ENCODE data around the gene USP3. TPM values are rescaled to one million over a fixed set of nuclear protein-coding genes. Genes with fewer than 3 reads are reported as not detected.

Gene USP3
- total and polyA plus RNA-seq, 10 of the 15 experiments (the other 5 are each of a cell fraction or from before 2014, with no cell fraction given): 23.8 to 64.5 (median 50.3) TPM

DNA sequence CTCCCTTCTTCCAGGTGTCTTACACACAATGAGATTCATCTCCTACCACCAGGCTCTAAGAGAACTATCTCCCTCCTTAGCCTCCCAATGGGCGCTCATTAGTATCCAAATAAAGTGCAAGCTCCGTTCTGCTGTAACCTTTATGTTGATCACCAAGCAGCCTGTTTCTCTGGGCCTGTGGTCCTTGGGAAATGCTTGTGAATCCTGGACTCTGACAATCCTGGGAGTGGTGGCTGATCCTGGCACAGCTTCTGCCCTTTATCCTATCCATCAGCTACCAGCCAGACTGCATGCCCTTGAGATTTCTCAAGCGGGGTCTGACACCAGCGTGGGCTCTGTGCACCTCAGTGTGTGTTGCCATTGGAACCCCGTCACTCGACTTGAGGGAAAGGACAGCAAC, 26.1 kb upstream of the USP3 start:
- intact Hi-C loops (cut with micrococcal nuclease; ENCODE audit: unreplicated experiment) (loop anchor here (10.0 kb wide), 2 partner anchors 617 to 677 kb away; partner anchors contain the start of genes CIAO2A, SNX1 and SNX22), in situ Hi-C loops (cut with MboI) (loop anchor here (25.0 kb wide), 1 partner anchor 1409 kb away; no protein-coding TSS in a partner anchor)
- H2AFZ ChIP-seq (ENCODE audit: control insufficient read depth, low read depth, low read length): 0 out of 2 replicates have a peak overlapping the region, but pooled peaks have one; percentile 2
- H3K4me3 ChIP-seq: no peak overlapping the region
- no TSS peak for BruUV-seq (replicated peaks)
- FAIRE-seq (no peak), DNase-seq (ENCODE audit: low read depth, low spot score) (no peak), ATAC-seq (no peak)
- TF ChIP-seq WRNIP1 (IDR thresholded peaks at IDR 0.05; ENCODE audit: borderline replicate concordance, low read depth, low read length): no peak
- TF ChIP-seq, protein P1, sequence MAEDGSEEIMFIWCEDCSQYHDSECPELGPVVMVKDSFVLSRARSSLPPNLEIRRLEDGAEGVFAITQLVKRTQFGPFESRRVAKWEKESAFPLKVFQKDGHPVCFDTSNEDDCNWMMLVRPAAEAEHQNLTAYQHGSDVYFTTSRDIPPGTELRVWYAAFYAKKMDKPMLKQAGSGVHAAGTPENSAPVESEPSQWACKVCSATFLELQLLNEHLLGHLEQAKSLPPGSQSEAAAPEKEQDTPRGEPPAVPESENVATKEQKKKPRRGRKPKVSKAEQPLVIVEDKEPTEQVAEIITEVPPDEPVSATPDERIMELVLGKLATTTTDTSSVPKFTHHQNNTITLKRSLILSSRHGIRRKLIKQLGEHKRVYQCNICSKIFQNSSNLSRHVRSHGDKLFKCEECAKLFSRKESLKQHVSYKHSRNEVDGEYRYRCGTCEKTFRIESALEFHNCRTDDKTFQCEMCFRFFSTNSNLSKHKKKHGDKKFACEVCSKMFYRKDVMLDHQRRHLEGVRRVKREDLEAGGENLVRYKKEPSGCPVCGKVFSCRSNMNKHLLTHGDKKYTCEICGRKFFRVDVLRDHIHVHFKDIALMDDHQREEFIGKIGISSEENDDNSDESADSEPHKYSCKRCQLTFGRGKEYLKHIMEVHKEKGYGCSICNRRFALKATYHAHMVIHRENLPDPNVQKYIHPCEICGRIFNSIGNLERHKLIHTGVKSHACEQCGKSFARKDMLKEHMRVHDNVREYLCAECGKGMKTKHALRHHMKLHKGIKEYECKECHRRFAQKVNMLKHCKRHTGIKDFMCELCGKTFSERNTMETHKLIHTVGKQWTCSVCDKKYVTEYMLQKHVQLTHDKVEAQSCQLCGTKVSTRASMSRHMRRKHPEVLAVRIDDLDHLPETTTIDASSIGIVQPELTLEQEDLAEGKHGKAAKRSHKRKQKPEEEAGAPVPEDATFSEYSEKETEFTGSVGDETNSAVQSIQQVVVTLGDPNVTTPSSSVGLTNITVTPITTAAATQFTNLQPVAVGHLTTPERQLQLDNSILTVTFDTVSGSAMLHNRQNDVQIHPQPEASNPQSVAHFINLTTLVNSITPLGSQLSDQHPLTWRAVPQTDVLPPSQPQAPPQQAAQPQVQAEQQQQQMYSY (CRISPR knock-in tag; IDR thresholded peaks at IDR 0.05): no peak
- TF ChIP-seq CHD4 (IDR thresholded peaks at IDR 0.05): no peak
- no peak for TF ChIP-seq ATF7 (IDR thresholded peaks at IDR 0.05; ENCODE audit: low read depth)
- no peak for TF ChIP-seq ZNF24 (IDR thresholded peaks at IDR 0.05)
- no peak for TF ChIP-seq KDM1A (IDR thresholded peaks at IDR 0.05; ENCODE audit: borderline replicate concordance)
- no peak for TF ChIP-seq FOS (IDR thresholded peaks at IDR 0.05; ENCODE audit: borderline replicate concordance, extremely low read depth, insufficient read length)
- no peak for TF ChIP-seq RAD51 (IDR thresholded peaks at IDR 0.05)
- TF ChIP-seq SRF (IDR thresholded peaks at IDR 0.05; ENCODE audit: low read depth in 2 of 2, low read length in 2 of 2): no peak
- TF ChIP-seq RELA (IDR thresholded peaks at IDR 0.05; ENCODE audit: borderline replicate concordance, partially characterized antibody): no peak
- no peak for TF ChIP-seq POU2F2 (IDR thresholded peaks at IDR 0.05; ENCODE audit: borderline replicate concordance, low read depth, low read length)
- no peak for TF ChIP-seq ZBED1 (IDR thresholded peaks at IDR 0.05; ENCODE audit: borderline replicate concordance)
- TF ChIP-seq SIX5 (IDR thresholded peaks at IDR 0.05; ENCODE audit: low read depth, low read length, severe bottlenecking): no peak
- ChIA-PET SMC1A (ENCODE audit: uncharacterized antibody, unreplicated experiment) (interaction anchor here (1.3 to 6.7 kb wide), 2 partner anchors 18 to 26 kb away, joined by 3 to 115 read pairs; partner anchors contain the start of gene USP3), CTCF (interaction anchor here (0.7 to 0.8 kb wide), 2 partner anchors 10 to 383 kb away, joined by 4 read pairs; no protein-coding TSS in a partner anchor), RAD21 (ENCODE audit: unreplicated experiment) (interaction anchor here (0.6 to 8.5 kb wide), 6 partner anchors 11 to 33 kb away, joined by 3 to 144 read pairs (median 3); partner anchors contain the start of gene USP3), POLR2A (interaction anchor here (1.1 to 9.7 kb wide), 2 partner anchors 17 to 26 kb away, joined by 5 to 110 read pairs; partner anchors contain the start of gene USP3)
- no peak overlapping the region for H3K9ac ChIP-seq (ENCODE audit: control insufficient read depth, insufficient read depth, low read length)
- WGBS (ENCODE audit: insufficient coverage, insufficient replicate concordance, low lambda C conversion rate, missing lambda C conversion rate): over 99% methylated on average over 6 of the region's 6 CpGs
- H3K9me3 ChIP-seq (replicated peaks; ENCODE audit: control insufficient read depth, insufficient read depth, low read length): no peaks in the 10 kb centered on the region
- H3K4me1 ChIP-seq (ENCODE audit: control insufficient read depth, insufficient read depth, low read length): peaks cover 87% of the 10 kb centered on the region
- no peak overlapping the region; the same call in 1 of the 2 replicates for H3K4me2 ChIP-seq (ENCODE audit: control insufficient read depth, insufficient read depth)
- H4K20me1 ChIP-seq (ENCODE audit: control insufficient read depth, insufficient read depth): no peaks in the 10 kb centered on the region
- no peak overlapping the region for H3K27ac ChIP-seq (ENCODE audit: control insufficient read depth, insufficient read depth)
- H3K79me2 ChIP-seq (ENCODE audit: control insufficient read depth, insufficient read depth, low read length): no peaks in the 10 kb centered on the region; the same call in none of the 2 replicates
- H3K36me3 ChIP-seq (ENCODE audit: control insufficient read depth in 2 of 2, insufficient read depth in 2 of 2, low read length in 1 of 2): no peaks in the 10 kb centered on the region
- no peaks in the 10 kb centered on the region for H3K27me3 ChIP-seq (replicated peaks in 1 of 2; ENCODE audit: control insufficient read depth in 2 of 2, insufficient read depth in 2 of 2, low read length in 1 of 2)
